CD8-positive, alpha-beta memory T cell (primary cell): ENCODE data around the gene TMEM190. TPM values are rescaled to one million over a fixed set of nuclear protein-coding genes. Genes with fewer than 3 reads are reported as not detected.
"Not testable (repeated sequence)": the region's sequence is repeated elsewhere in the genome, so short reads cannot be mapped to it uniquely, and the experiment has no call there.

Experiments
- CTCF ChIA-PET: fragments of 350-600 bp; sonication (Branson Sonifier 250); formaldehyde crosslinking; loops from one replicate; lab custom pipeline; 2021; ENCODE audit warnings: antibody characterized with exemption; lab: Charles Lee
- POLR2A ChIA-PET: fragments of 350-600 bp; sonication (Branson Sonifier 250); formaldehyde crosslinking; loops from one replicate; lab custom pipeline; 2021; ENCODE audit warnings: antibody characterized with exemption; lab: Charles Lee
- DNase-seq, 5 donors: peaks; one replicate each; pipeline versions ENCODE4 v3.0.0 to v3.0.0-alpha.2; 2020 to 2022; ENCODE audit warnings: mixed read lengths in 1 of 5
- H3K27ac ChIP-seq: one replicate; pipeline ENCODE4 v1.7.0; 2013; ENCODE audit warnings: low read depth, mild to moderate bottlenecking, low read length, moderate library complexity
- H3K27me3 ChIP-seq: 2 replicates; pipeline ENCODE4 v1.7.0; 2013; ENCODE audit warnings: low read length, mild to moderate bottlenecking; ENCODE audit not compliant: insufficient read depth, poor library complexity, severe bottlenecking
- H3K36me3 ChIP-seq: 2 replicates; pipeline ENCODE4 v1.7.0; 2013; ENCODE audit warnings: mild to moderate bottlenecking, low read length, moderate library complexity; ENCODE audit not compliant: insufficient read depth
- H3K4me1 ChIP-seq: 2 replicates; pipeline ENCODE4 v1.7.0; 2013; ENCODE audit warnings: mild to moderate bottlenecking, low read length, moderate library complexity; ENCODE audit not compliant: insufficient read depth
- H3K4me3 ChIP-seq: 2 replicates; pipeline ENCODE4 v1.7.0; 2013; ENCODE audit warnings: mild to moderate bottlenecking, low read length
- H3K9me3 ChIP-seq: 2 replicates; pipeline ENCODE4 v1.7.0; 2013; ENCODE audit warnings: mild to moderate bottlenecking, low read length
- H3K27ac Mint-ChIP-seq, 8 donors: one replicate each; pipeline ENCODE4 v1.8.0; 2020 to 2021; ENCODE audit warnings: mixed read lengths in 8 of 8, mild to moderate bottlenecking in 6 of 8, inconsistent platforms in 3 of 8, moderate library complexity in 3 of 8
- H3K27me3 Mint-ChIP-seq, 2 donors: one replicate each; pipeline ENCODE4 v1.8.0; 2020 to 2021; ENCODE audit warnings: mixed read lengths in 2 of 2, mild to moderate bottlenecking in 1 of 2, moderate library complexity in 1 of 2
- H3K36me3 Mint-ChIP-seq, 3 donors: one replicate each; pipeline ENCODE4 v1.8.0; 2020 to 2021; ENCODE audit warnings: mixed read lengths in 3 of 3, inconsistent platforms in 1 of 3, mild to moderate bottlenecking in 1 of 3
- H3K4me1 Mint-ChIP-seq, 3 donors: one replicate each; pipeline ENCODE4 v1.8.0; 2020 to 2021; ENCODE audit warnings: mixed read lengths in 3 of 3, inconsistent platforms in 1 of 3, mild to moderate bottlenecking in 1 of 3
- H3K4me3 Mint-ChIP-seq, 7 donors: one replicate each; pipeline ENCODE4 v1.8.0; 2020 to 2021; ENCODE audit warnings: mixed read lengths in 7 of 7, mild to moderate bottlenecking in 6 of 7, moderate library complexity in 4 of 7, inconsistent platforms in 2 of 7
- H3K9me3 Mint-ChIP-seq, 5 donors: one replicate each; pipeline ENCODE4 v1.8.0; 2020 to 2022; ENCODE audit warnings: mixed read lengths in 5 of 5, mild to moderate bottlenecking in 3 of 5, moderate library complexity in 2 of 5, inconsistent platforms in 1 of 5
- polyA plus RNA-seq: library from polyadenylated mRNA; unstranded; fragments of 300-500 nt; fragmentation: Illumina TruSeq; gene quantifications from one replicate; pipeline ENCODE4 v1.2.3, GENCODE V29; 2021
- total RNA-seq, 2 experiments: library from RNA; stranded (reverse); gene quantifications; one replicate each; pipeline ENCODE4 v1.2.3, GENCODE V29; 2021

TMEM190 gene
- total RNA-seq: not detected
- not detected for polyA plus RNA-seq

GRCh38 chr19:55376241-55376933, at the start of gene TMEM190:
Gene TMEM190, plus strand, starts transcription at chr19:55376826. Its CDS starts 28 bp downstream, at chr19:55376854.
- POLR2A ChIA-PET: interaction anchor here (1.1 kb wide), 1 partner anchor 8 kb away, joined by 4 read pairs; the partner anchor contains the start of gene TMEM238

GRCh38 chr19:55328774-55329318, 47.8 kb upstream of the TMEM190 start:
- H3K27me3 ChIP-seq, H3K9me3 ChIP-seq, H3K9me3 Mint-ChIP-seq, H3K36me3 ChIP-seq, POLR2A ChIA-PET, H3K4me1 Mint-ChIP-seq, H3K4me3 ChIP-seq, H3K4me3 Mint-ChIP-seq, CTCF ChIA-PET, H3K4me1 ChIP-seq, H3K27ac Mint-ChIP-seq, H3K27ac ChIP-seq, H3K36me3 Mint-ChIP-seq, DNase-seq: not testable (repeated sequence)
- H3K27me3 Mint-ChIP-seq: peaks cover 6 to 14% of the 10 kb centered on the region in 2 donors

More at GRCh38 chr19:55376241-55376933, at the start of gene TMEM190:
- peaks cover 18 to 19% of the 10 kb centered on the region in 2 donors for H3K27me3 Mint-ChIP-seq
- H3K4me3 Mint-ChIP-seq: no peak within 1 kb of the TSS
- Histone ChIP-seq H3K4me3 (no peak within 1 kb of the TSS), H3K9me3 (no peaks in the 10 kb centered on the region), H3K36me3 (no peaks in the 10 kb centered on the region), H3K4me1 (no peaks in the 10 kb centered on the region), H3K27ac (no peak within 1 kb of the TSS), H3K27me3 (peaks cover 19% of the 10 kb centered on the region)
- no peaks in the 10 kb centered on the region for H3K9me3 Mint-ChIP-seq
- peaks cover 3 to 7% (median 5%) of the 10 kb centered on the region in 3 donors for H3K4me1 Mint-ChIP-seq
- peaks cover 0 to 2% (median 0%) of the 10 kb centered on the region in 3 donors for H3K36me3 Mint-ChIP-seq
- H3K27ac Mint-ChIP-seq: no peak within 1 kb of the TSS
- CTCF ChIA-PET: no interaction called here
- no peak for DNase-seq

DNA sequence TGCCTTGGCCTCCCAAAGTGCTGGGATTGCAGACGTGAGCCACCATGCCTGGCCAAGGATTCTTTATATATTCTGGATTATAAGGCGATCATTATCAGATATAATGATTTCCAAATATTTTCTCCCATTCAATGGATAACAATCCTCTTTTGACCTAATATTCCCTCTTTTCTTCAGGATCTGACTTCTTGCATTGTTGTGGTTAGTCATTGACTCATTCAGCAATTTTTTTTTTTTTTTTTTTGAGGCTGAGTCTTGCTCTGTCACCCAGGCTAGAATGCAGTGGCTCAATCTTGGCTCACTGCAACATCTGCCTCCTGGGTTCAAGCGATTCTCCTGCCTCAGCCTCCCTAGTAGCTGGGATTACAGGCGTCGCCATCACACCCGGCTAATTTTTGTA, 46.8 kb upstream of the TMEM190 start:
- H3K27ac ChIP-seq, H3K27ac Mint-ChIP-seq: not testable (repeated sequence)

GRCh38 chr19:55333870-55334269, 42.8 kb upstream of the TMEM190 start:
- H3K27me3 ChIP-seq: no peaks in the 10 kb centered on the region
- no peak for DNase-seq
- peaks cover 6 to 7% (median 7%) of the 10 kb centered on the region in 3 donors for H3K4me1 Mint-ChIP-seq
- no peak overlapping the region for H3K4me3 ChIP-seq
- no peaks in the 10 kb centered on the region for H3K9me3 ChIP-seq
- peaks cover 19 to 21% of the 10 kb centered on the region in 2 donors for H3K27me3 Mint-ChIP-seq
- H3K27ac Mint-ChIP-seq: peak overlapping the region in 1 of 8 donors; percentile 19
- H3K4me1 ChIP-seq: peaks cover 8% of the 10 kb centered on the region
- H3K36me3 ChIP-seq: no peaks in the 10 kb centered on the region
- H3K36me3 Mint-ChIP-seq: peaks cover 0 to 2% (median 0%) of the 10 kb centered on the region in 3 donors
- CTCF ChIA-PET: no interaction called here
- H3K27ac ChIP-seq: no peak overlapping the region
- POLR2A ChIA-PET: no interaction called here
- no peak overlapping the region for H3K4me3 Mint-ChIP-seq
- H3K9me3 Mint-ChIP-seq: peaks cover 0 to 3% (median 0%) of the 10 kb centered on the region in 5 donors

More for the DNA sequence above, 46.8 kb upstream of the TMEM190 start:
- H3K36me3 ChIP-seq, H3K4me3 Mint-ChIP-seq, H3K4me1 ChIP-seq, CTCF ChIA-PET, H3K27me3 ChIP-seq, H3K36me3 Mint-ChIP-seq, H3K4me3 ChIP-seq, DNase-seq, H3K9me3 Mint-ChIP-seq, H3K4me1 Mint-ChIP-seq, POLR2A ChIA-PET, H3K9me3 ChIP-seq: not testable (repeated sequence)
- H3K27me3 Mint-ChIP-seq: peaks cover 9 to 17% of the 10 kb centered on the region in 2 donors

- Mint-ChIP-seq H3K9me3 (peaks cover 0 to 3% (median 0%) of the 10 kb centered on the region in 5 donors), H3K36me3 (peaks cover 0 to 5% (median 0%) of the 10 kb centered on the region in 3 donors), H3K4me3 (peak overlapping the region in 1 of 7 donors; percentile 19), H3K27ac (peak overlapping the region in 1 of 8 donors; percentile 99), H3K27me3 (peaks cover 19 to 21% of the 10 kb centered on the region in 2 donors), H3K4me1 (peaks cover 16 to 23% (median 21%) of the 10 kb centered on the region in 3 donors)
- H3K27ac ChIP-seq: no peak overlapping the region
- no peaks in the 10 kb centered on the region for H3K36me3 ChIP-seq
- ChIA-PET CTCF (interaction anchor here (1.2 kb wide), 1 partner anchor 35 kb away, joined by 3 read pairs; no protein-coding TSS in a partner anchor), POLR2A (no interaction called here)
- no peak overlapping the region for H3K4me3 ChIP-seq
- no peak for DNase-seq
- peaks cover 18% of the 10 kb centered on the region for H3K4me1 ChIP-seq
- no peaks in the 10 kb centered on the region for H3K9me3 ChIP-seq
- H3K27me3 ChIP-seq: no peaks in the 10 kb centered on the region
Observed at GRCh38 chr19:55336101-55336500, 40.5 kb upstream of the TMEM190 start.

DNA sequence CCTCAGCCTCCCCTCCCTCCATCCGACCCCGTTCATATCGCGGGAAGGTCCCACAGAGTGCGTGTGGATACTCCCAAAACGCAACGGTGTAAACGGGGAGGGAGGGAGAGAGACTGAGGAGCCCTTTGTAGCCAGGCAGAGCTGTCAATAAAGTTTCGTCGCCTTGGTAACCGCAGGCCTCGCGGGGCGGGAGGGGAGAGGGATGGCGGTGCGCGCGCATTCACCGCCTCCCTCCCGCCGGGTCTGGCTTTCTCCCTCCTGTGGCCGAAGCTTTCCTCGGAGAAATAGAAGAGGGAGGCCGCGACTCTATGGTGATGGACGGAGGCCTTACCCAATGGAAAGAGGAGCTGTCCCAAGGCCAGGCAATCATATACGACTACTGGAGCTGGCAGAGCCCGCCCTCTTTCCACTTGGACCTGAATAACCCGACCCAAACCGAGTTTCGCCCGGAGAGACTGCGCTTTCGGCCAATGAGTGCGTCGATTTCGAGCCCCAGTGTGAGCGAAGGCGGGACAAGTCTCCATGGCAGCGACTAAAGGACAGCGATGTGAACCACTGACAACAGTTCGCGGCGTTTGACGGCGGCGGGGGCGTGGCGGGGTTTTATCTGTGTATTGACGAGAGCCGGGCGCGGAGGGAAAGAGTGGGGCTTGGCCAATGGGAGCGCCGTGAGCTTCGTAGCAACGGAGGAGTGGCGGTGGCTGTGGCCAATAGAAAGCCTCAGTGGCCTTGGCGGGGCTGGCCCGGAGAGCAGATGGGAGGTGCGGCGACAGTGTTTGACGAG, 37.3 kb upstream of the TMEM190 start, which contains the start of gene KMT5C:
KMT5C (plus strand) TSS at position 772 of the 784 bp plus-strand sequence. CDS start 2,061 bp downstream, outside the sequence.
- CTCF ChIA-PET: interaction anchor here (0.8 to 3.5 kb wide), 8 partner anchors 14 to 315 kb away, joined by 3 to 28 read pairs (median 6); partner anchors contain the start of genes TMEM238 and U2AF2
- Histone ChIP-seq H3K27ac (peak within 1 kb of the TSS; percentile 100), H3K27me3 (no peaks in the 10 kb centered on the region), H3K4me1 (peaks cover 24% of the 10 kb centered on the region), H3K4me3 (peak within 1 kb of the TSS; percentile 77), H3K9me3 (no peaks in the 10 kb centered on the region), H3K36me3 (no peaks in the 10 kb centered on the region)
- peaks cover 11 to 15% of the 10 kb centered on the region in 2 donors for H3K27me3 Mint-ChIP-seq
- peaks cover 0 to 15% (median 0%) of the 10 kb centered on the region in 3 donors for H3K36me3 Mint-ChIP-seq
- POLR2A ChIA-PET: interaction anchor here (0.5 to 2.0 kb wide), 18 partner anchors 12 to 1244 kb away, joined by 3 to 20 read pairs (median 4); partner anchors contain the start of genes FIZ1, HSPBP1, ISOC2 and PPP6R1
- H3K27ac Mint-ChIP-seq: peak within 1 kb of the TSS; percentile 98 to 100 (median 100)
- H3K9me3 Mint-ChIP-seq: peaks cover 0 to 3% (median 0%) of the 10 kb centered on the region in 5 donors
- peak within 1 kb of the TSS; percentile 89 to 97 (median 90) for H3K4me3 Mint-ChIP-seq
- H3K4me1 Mint-ChIP-seq: peaks cover 21 to 29% (median 27%) of the 10 kb centered on the region in 3 donors
- DNase-seq: peak; percentile 100
